ENCODE data around the gene ABCC3.
A peak's percentile ranks its signal among the peaks of the same experiment; 100 is the strongest.

Gene ABCC3

DNA sequence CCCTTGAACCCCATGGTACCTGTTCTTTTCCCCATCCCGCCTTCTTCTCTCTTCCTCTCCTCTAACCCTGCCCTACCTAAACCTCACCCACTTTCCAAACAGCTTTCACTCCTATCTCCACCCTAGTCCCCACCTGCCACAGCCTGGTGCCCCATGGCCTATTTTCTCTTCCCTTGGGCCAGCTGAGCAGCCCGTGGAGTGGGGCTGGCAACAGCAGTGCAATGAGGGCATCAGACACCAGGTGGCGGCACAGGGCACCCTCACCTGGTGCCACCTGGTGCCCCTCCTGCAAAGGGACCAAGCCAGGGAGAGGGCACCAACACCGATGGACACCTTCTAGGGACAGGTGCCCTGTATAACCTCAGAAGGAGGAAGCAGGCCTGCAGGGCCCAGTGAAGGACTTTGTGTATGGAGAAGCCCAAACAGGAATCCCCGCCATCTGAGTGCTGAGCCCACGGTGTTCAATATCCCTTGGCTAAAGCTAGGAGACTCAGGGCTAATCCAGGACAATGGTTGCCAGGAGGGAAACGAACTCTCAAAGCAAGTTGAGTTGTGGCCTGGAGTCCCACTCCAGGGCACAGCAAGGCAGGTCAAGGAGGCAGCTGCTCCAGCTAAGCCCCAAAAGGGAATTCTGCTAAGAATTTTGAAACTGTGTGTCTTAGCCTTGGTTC lies 4.0 kb upstream of the ABCC3 start:
- DNase-seq: peak in 1 of 2 experiments; percentile 7

DNA sequence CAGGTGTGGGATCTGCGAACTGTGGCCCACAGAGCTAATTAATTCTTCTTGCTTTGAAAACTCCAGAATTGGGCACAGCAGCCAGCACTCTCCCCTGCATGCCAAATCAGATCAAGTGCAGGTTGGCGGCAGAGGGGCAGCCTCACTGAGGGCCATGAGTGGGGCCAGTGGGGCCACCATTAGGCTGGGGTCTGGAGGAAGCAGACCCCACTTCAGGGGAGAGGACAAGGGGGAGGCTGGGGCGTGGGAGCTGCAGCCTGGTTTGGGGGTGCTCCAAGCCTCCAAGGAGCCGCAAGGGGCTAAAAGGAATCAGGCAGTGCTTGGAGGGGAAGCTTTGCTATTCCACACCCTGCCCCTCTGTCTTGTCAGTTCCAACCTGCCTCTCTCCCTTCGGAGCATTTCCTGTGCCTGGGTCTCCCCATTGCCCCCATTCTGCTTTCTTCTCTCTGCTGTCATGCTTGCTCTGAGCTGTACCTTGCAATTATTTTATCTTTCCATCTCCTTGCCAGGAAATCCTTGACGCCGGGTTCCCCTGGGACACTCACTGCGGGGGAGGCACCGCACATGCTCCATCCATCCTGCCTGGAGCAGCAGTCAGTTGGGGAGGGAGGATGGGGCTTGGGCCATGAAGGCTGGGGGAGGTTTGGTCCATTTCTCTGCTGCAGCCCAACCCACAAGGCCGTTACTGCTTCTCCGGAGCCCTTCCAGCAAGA lies 3.3 kb upstream of the ABCC3 start:
- DNase-seq: no peak

DNA sequence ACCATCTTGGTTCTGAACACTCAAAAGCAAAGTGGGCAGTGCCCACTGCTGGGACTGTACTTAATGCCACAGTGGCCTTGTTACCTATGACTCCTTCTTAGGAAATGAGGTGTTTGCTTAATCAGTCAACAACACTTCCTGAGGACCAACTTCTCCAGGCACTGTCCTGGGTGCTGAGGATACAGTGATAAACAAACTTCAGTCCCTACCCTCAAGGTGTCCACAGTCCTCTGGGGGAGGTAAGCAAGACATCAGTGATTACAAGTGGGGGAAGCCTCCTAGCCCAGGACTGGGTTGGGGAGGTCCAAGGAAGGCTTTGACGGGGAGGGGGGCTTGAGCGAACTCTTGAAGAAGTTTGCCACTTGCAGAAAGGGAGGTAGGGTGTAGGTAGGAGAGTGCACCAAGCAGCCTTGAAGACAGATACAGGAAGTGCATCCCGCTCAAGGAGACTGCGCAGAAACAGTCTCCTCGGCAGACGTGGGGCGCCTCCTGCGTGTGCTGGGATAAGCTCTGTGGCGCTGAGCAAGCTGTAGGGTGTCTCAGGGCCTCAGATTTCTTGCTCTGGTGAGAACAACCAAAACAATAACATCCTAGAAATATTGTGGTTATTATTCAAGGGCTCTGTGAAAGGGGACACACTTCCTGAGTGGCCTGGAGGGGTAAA lies 2.6 kb upstream of the ABCC3 start:
- DNase-seq: no peak

DNA sequence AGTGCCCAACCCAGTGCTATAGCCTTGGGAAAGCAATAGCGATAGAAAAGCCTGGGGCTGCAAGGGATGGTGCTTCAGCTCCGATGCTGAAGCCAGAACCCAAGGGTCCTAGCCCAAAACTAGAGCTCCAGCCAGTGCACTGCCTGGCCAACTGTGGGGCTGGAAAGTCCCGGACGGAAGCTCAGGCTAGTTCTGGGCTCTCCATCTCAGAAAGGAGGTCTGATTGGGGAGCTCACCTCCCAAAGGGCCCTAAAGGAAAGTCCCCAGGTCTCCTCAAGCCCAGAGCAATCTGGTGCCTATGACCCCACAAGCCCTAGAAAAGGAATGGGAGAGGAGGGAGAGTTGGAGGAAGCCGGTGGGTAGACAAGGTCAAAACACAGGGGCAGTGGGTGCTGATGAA lies 2.0 kb upstream of the ABCC3 start:
- no peak for DNase-seq

DNA sequence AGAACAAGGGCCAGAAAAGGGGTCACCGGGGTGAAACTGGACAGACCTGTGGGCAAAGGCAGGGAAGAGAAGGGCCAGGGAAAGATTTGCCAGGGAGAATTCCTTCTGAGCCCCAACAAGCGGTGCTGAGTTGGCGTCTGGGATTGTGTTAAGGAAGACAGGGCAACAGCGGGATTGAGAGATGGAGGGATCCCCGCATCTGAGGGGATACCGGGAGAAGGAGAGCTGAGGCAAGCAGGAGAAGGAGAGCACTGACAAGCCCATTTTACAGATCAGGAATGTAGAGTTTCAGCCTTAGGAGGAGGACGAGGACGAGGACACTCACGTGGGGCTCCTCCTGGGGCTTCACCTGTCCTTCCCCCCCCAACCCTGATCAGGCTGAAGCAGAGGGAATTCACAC lies 998 bp upstream of the ABCC3 start:
- DNase-seq: no peak

DNA sequence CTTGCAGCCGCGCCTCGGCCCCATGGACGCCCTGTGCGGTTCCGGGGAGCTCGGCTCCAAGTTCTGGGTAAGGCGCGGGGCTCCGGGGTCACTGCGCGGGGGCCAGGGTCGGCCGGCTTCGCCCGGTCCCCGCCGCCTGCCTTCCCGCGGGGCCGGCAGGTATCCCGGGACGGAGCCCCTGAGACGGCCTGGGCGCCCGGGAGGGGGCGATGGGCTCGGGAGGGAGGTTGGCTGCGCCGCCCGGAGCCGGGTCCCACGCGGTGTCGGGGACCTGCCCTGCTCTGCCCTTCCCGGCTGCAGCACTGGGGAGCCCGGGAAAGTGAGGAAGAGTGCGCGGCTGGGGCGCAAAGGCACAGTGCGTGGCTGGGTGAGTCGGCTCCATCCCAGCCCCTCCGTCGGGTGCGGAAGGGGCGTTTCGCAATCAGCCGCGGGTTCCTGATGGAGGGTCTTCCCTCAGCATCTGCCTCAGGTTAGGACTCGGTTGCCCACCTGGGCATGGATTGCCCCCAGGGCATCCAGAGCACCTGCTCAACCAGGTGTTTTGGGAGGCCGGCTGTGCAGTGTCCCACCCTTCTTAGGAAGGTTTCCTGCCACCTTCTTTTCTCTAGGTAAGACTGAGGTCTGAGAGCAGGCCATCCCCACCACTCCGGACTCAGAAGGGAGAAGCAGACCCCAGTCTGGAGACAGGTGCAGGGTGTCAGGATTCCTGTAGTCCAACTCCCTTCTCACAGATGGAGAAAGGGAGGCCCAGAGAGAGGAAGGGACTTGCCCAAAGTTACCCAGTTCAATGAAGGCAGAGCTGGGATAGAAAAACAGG lies 442 bp downstream of the ABCC3 start:
- no peak for DNase-seq

DNA sequence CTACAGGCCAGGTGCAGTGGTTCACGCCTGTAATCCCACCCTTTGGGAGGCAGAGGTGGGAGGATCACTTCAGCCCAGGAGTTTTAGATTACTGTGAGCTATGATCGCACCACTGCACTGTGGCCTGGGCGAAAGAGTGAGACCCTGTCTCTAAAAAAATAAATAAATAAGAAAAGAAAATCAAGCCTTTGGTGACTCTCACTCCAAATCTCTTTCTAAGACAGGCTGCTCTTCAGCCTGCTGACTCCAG lies 976 bp downstream of the ABCC3 start:
- DNase-seq: no peak

DNA sequence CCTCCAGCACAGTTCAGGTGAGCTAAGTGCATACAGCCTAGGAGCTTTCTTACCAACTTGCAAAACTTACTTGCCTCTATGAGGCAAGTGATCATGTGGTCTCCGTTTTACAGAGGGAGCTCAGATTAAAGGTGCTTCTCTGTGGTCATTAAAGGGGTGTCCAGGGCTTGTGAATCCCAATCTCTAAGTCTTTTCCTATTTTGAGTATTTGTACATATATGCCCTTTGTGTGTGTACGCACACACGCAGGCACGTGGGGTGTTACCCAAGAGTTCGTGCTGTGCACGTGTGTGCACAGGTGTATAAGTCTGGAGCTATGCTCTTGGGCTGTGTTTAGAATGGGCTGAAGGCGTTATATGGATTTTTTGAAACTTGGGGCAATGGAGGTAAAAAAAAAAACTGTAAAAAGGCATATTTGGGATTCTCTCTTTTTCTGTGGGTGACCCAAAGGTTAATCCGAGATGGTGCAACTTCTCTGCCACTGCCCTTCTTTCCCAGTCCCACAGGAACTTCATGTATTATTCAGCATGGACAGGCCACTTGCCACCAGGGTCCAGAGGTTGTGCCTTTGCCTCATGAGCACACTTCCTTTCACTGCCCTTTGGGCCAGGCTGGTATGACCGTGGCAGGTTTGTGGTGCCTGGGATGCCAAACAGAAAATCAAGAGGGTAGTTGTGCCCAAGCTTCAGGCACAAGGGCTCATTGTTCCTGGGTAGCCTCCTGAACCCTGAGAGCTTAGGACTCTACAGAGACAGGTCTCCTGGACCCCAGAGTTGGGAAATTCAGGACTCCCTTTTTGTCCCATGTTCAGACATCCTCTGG lies 1.5 kb downstream of the ABCC3 start:
- DNase-seq: no peak

DNA sequence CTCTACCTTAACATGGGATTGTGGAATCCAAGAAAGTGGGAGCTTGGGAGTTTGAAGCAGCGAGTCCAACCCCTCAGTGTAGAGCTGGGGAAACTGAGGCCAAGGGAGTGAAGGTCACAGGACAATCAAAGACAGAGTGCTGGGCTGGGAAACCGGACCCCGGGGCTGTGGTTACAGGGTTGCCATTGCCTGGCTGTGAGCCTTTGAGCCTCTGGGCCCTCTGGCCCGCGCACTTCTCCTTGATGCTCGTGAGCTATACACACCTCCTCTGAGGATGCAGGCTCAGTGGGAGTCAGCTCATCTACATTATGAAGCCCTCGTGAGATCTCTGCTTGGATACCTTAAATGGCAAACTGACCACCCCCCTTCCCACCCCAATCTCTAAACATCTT lies 2.1 kb downstream of the ABCC3 start:
- no peak for DNase-seq

DNA sequence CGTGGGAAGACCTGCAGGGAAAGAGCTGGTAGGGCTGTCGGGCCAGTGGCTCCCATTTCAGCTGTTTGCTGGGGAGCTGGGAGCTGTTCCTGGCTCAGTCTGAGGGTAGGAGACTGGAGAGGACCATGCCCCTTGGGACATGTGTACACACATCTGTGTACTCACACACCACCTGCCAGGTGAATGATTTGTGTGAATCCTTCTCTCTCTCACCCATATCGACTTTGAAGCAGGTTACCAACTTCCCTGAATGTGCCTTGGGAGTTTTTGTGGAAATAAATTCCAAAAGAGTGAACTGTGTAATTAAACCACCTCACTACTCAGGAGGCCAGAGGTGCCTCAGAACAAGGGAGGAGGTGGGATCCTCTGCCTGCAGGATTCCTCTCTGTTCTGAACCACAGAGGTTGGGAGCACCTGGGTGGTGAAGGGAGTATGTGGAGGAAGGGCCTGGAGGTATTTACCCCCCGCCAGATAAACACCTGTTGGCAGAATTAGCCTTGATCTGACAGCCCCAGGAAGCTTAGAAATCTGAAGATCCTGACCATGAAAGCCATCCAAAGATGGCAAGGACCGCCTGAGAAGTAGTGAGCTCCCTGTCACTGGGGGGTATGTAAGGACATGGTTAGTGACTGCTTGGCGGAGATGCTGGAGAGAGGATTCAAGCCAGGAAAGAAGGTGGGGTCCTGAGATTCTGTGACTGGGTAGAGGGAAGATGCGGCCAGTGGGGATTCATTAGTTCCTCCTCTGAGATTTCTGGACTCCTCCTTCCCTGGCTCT lies 3.3 kb downstream of the ABCC3 start:
- no peak for DNase-seq

DNA sequence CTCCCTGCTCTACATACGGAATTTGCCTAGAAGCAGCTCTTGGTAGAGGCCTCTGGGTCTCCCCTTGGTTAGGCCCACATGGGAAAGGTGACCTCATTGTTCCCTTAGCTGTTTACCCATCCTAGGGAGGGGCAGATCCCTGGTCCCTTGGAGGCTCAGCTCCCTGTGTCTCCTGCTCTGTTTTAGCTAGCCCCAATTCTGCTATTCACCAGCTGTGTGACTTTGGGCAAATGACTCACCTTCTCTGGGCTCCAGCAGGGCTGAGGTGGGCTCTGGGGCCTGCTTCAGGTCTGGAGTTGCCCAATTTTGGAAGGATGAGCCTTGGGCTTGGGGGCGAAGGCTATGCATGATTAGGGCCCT lies 3.9 kb downstream of the ABCC3 start:
- no peak for DNase-seq

DNA sequence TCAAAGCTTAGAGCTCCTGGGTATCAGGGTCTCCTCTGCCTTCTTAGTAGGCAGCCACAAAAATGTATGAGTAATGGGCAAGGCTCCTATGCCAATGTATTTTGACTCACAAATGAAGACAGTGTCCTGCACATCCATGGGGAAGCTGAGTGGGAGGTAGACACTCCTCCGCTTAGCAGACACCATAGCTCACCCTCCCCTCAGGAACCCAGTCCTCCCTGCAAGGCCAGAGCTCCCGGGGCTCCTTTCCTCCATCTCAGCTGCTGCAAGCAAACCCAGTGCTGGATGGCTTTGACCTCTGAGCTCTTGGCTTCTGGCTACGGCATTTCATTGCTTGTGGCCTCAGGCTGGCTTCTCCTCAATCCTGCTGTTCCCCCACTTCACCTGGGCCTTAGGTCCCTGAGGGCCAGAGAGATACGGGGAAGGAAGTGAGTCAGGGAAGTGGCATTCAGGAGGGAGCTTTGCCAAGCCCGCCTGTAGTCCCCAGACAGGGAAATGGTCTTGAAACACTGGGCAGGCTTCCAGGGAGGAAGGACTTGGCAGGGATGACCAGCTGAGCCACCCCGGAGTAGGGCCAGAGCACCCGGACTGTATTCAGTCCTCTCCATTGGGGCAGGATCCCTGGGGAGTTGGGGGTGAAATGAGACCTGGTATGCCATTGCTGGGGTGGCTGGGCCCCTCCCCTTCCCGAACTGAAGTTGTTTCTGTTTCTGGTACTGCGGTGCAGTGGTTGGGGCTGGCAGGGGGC lies 4.5 kb downstream of the ABCC3 start:
- DNase-seq: no peak

DNA sequence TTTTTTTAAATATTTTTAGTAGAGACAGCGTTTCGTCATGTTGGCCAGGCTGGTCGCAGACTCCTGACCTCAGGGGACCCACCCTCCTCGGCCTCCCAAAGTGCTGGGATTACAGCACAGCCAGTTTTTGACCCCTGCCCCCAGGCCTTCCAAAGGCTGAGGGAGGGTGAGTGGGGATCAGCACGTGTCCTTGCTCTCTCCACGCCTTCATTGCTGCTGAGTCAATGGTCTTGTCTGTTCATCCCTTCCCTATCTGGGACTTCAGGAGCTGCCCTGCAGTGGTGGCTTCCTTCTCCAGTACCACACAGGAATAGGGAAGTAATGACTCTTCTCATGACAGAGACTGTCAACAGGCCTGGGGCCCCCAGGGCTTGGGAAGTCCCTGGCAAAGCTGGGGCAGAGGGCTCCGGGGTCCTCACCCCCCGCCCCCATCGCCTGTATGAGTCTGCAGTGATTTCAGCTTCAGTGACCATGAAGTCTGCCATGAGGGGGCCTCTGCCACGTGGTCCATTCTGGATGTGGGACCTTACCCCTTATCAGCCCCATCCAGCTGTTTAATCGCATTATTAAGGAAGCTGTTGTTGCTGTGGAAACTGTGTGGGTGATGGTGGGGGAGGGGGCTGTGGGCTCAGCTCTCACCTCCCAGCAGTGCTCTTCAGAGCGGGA lies 6.1 kb downstream of the ABCC3 start:
- no peak for DNase-seq

DNA sequence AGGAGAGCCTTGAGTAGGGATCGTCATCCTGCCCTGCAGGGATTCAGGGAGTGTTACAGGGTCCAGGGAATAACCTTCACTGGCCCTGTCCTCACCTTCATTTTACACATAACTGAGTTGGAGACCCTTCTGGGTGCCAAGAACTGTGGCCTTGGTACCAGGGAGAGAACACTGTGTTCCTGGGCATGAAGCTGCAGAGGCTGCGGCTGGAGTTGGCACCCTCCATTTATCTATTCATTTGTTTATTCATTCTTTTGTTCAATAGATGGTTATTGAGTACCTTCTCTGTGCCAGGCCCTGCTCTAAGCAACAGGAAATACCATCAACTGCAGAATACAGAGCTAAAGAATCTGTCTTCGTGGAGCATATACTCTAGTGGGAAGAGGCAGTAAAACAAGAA lies 6.7 kb downstream of the ABCC3 start:
- DNase-seq: no peak

DNA sequence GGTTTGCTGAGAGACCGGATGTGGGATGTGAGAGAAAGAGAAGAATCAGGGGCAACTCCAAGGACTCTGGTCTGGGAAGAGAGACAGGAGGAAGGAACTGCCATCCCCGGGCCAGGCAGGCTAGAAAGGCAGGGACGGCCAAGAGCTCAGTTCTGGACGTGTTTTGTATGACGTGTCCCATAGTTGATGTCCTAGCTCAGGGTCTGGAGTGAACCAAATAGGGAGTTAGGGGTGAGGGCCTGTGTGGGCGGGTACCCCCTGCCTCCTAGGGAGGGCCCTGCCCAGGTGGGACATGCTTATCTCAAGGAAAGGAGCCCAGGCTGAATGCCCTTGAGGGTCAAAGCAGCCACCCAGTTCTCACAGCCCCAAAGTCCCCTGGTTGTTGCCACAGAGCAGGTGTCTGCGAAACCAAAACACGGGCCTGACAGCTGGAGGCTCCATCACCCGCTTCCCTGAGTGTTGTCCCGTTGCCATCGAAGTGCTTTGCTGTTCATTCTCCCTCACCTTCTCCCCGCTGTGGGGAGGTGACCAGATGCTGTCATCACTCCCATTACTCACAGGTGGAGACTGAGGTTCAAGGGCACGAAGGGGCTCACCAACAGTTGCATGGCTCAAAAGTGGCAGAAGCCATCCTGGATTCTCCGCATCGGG lies 7.5 kb downstream of the ABCC3 start:
- DNase-seq: no peak

DNA sequence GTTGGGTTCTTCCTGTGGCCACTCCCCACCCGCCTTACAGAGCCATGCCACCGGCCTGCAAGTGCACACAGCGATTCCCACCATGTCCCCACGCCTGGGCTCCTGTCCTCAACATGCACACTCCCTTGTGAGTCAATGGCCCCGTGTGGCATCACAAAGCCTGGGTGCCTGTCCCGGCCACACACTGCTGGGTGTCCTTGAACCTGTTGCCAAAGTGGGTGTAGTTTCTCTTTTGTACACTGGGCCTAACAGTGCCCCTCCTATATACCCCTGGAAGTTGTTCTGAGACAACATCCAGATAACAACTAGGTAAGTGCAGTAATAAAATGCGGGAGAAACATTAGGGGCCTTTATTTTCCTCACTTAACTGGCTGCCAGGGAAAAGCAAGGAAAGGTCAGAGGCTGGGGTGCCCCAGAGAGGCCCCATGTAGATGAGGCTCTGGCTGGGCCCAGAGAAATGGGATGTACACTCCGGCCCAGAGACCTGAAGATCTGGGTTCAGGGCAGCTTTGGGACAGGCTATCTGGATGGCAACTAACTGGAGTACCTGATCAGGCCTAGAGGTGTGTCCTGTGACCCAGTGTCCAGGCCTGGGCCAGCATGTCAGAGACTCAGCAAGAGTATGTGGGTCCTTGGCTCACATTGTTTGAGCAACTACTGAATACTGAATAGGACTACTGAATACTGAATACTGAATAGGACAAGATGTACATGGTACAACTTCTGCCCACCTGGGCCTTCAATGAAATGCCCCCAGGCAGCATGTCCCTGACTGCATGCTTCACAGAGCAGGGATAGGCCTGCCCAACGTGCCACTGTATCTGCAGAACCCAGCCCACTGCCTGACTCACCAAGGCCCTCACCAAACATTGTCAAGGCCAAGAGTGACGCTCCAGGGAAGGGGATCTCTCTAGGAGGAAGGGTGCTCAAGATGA lies 8.3 kb downstream of the ABCC3 start:
- DNase-seq: no peak

DNA sequence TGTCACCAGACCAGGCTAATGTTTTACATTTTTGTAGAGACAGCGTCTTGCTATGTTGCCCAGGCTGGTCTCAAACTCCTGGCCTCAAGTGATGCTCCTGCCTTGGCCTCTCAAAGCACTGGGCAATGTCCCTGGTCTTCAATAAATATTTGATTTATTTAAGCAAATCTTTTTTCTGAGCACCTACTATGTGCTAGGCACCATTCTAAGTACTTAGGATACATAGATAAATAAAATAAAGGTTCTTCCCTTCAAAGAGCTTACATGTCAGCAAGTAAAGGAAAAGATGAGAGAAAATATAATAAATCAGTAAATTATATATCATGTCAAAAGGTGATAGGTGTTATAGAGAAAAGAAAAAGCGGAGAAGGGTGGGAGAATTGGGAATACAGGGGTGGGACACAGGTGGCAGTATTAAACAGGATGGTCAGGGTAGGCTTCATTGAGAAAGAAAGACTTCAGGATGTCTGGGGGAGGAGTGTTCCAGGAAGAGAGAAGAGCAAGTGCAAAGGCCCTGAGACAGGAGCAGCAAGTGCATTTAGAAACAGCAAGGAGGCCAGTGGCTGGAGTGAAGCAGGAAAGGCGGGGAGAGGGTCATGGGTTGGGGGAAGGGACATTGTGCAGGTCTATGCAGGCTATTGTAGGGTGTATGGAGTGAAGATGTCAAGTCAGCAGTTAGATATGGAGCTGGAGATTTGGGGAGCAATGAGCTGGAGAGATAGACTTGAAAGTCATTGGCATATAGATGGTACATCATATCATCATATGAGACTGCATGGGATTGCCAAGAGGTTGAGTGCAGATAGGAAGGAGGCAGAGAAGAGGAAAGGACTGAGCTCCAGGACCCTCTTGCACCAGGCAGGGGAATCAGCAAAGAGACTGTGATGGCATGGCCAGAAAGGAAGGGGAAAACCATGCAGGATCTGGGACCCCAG lies 11.3 kb downstream of the ABCC3 start:
- DNase-seq: no peak

DNA sequence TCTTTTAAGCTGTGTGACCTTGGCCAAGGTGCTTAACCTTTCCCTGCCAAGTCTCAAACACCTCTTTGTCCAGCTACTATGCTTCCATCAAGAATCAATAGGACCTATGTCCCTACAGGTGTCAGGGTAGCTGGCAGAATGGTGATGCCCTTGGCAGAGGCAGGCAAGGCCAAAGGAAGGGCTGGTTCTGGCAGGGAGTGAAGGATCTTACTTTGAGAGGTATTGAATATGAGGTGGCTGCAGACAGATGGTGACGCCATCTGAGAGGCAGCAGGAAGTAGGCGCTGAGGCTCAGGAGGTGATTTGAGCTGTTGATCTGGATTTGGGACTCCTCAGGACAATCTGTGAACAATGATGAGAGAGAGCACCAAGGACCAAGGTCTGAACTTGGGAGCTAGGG lies 12.5 kb downstream of the ABCC3 start:
- no peak for DNase-seq

Data from NCI-H187 (cell line).